GM19023 (cell line): ENCODE results near the gene GYPC.
"Not testable (repeated sequence)": the region's sequence is repeated elsewhere in the genome, so short reads cannot be mapped to it uniquely, and the experiment has no call there.

Experiments
- ATAC-seq: cut with Tn5 transposase; IDR thresholded peaks from one replicate; pipeline ENCODE4 v1.9.1; 2021; ENCODE audit warnings: mild to moderate bottlenecking, moderate library complexity; ENCODE audit not compliant: unreplicated experiment

GYPC gene

DNA sequence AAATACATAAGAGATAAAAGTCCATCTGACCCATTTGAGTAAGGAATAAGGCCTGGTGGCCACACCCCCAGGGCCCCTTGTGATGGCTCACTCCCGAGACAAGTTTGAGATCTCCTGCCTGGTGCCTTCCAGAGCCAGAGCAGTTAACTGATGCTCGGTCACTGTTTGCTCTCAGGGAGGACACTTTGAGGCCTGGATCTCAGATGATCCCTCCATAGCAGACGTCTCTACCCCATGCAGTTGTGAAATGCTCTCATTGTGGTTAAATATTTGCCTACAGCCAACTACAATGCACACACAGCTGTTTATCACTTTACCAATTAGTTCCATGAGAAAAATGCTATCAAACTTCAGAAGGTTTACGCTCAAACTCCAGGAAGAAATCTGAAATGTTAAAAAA is 12.3 kb downstream of the GYPC start:
- ATAC-seq: no peak

GRCh38 chr2:126669772-126670171 is 13.8 kb downstream of the GYPC start:
- no peak for ATAC-seq

- ATAC-seq: no peak
These were observed 15.5 kb downstream of the GYPC start for GRCh38 chr2:126671488-126671887.

GRCh38 chr2:126672980-126673605 is 17.1 kb downstream of the GYPC start:
- ATAC-seq: no peak

GRCh38 chr2:126674075-126674744 is 18.3 kb downstream of the GYPC start:
- ATAC-seq: no peak

DNA sequence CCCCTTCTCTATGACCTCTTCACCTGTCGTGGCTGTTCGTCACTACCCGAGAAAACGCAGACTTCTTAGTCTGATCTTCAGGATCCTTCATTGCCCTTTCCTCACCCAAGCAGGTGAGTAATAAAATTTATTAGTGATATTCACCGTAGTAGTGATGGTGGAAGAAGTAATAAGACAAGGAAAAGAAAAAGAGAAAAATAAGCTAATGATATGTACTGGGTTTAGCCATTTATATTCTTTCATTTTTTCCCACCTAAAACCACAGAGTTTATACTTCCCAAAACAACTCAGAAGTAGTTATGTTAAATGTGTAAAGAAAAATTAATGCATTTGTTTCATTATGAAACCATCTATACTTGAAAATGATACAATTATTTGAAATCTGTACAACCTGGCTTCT is 19.7 kb downstream of the GYPC start:
- no peak for ATAC-seq

GRCh38 chr2:126676221-126677175 is 20.5 kb downstream of the GYPC start:
- ATAC-seq: no peak

DNA sequence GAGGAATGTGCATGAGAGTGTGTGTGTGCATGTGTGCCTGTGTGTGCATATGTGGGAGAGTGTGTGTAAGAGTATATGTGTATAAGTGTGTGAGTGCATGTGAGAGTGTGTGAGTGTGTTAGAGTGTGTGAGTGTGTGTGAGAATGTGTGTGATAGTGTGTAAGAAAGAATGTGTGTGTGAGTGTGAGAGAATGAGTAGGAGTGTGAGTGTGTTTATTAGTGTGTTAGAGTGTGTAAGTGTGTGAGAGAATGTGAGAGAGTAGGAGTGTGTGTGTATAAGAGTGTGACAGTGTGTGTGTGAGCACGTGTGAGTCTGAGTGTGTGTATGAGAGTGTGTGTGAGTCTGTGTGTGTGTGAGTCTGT is 21.2 kb downstream of the GYPC start:
- ATAC-seq: no peak

DNA sequence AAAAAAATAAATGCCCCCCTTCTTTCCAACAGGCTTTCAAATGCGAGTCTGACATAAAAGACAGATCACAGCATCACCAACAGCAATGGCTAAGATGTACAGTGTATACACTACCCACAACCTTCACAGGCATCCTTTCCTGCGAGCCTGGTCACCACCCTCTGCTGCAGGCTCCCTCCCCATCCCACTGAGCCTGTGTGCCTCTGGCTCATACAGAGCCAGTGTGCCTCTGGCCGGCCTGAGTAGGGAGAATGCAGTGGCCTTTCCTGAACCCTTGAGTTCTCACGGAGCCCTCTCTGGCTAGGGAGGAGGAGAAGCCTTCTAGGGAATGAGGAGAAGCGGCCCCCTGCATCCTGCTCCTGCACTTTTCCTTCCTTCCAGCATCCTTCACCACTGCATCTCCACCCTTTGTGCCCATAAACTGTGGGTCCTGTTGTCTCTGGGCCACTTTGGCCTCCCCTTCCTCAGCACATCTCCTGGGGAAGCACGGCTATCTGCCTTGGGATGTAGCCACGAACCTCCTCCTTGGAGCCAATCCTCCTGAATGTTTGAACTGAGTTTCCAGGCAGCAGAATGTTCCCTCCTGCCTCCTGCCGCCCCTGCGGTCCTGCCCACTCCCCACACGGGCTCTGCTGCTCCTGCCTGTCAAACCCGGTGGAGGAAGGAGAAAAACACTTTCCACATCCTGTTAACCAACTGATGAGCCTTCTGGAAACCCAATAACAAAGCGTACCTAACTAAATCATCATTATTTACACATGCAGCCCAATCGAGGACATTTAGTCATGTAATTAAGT is 22.5 kb downstream of the GYPC start:
- ATAC-seq: no peak

DNA sequence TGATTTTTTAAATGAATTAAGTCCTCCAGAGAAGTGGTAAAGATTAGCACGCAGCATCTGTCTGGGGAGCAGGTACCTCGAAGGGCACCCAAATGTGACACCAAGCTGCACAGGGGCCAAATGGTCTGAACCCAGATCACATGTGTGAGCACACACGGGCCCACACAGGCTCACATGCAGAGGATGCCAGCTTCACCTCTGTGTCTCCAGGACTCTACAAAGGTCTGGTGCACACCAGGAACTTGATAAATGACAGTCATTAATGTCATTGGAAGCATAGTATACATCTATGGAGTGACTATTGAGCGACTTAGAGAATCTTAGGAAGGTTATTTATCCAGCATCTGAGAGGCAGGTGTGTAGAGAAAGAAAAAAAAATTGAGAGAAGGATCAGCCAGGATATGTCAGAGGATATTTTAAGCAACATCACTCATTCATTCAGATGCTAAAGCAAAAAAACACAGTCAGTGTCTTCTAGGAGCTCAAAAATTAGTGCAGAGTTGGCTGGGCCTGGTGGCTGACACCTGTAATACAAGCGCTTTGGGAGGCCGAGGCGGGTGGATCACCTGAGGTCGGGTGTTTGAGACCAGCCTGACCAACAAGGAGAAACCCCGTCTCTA is 23.2 kb downstream of the GYPC start:
- ATAC-seq: no peak

DNA sequence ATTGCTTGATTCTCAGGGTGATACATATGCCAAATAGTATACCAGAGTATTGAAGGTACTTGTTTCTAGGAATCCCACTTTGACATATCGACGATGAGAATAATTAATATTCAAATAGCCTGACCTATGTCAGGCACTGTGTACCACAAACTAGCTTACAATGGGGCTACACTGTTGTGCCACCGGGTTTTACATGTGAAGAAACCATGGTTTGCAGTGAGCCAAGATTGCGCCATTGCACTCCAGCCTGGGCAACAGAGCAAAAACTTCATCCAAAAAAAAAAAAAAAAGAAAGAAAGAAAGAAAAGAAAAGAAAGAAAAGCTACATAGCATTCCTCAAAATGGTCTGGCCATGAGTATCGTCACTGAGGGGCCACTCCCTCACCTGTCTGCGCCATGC is 25.5 kb downstream of the GYPC start:
- no peak for ATAC-seq

- no peak for ATAC-seq
These were observed 29.7 kb downstream of the GYPC start for GRCh38 chr2:126685629-126686028.

- ATAC-seq: no peak
These were observed 30.3 kb downstream of the GYPC start for GRCh38 chr2:126686286-126686685.

DNA sequence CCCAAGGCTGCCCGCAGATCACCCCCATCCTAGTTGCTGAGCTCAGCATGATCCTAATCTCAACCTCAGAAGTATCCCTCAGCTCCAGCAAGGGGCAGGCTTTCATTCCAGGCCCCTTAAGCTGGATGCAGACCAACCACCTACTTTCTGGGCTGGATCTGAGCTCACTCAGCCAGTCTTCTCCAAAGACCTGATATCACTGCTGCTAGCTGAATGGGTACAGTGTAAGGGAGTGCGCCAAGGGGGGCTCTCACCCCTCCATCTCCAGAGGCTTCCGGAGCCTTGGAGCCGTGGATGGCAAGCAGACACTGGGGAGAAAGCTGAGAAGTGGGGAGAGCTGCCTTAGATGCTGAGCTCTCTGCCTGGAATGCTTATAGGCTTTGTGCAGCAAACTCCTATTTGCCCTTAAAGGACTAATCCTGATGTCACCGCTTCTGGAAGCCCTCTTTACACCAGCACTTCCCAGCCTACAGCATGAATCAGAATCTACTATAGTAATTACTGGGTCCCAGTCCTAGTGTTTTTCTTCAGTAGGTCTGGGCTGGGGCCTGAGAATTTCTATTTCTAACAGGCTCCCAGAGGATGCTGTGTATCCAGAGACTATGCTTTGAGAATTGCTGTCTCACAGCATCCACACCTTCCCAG is 31.0 kb downstream of the GYPC start:
- ATAC-seq: no peak

- ATAC-seq: no peak
These were observed 31.5 kb downstream of the GYPC start for GRCh38 chr2:126687503-126687902.

GRCh38 chr2:126688594-126688993 is 32.6 kb downstream of the GYPC start:
- ATAC-seq: not testable (repeated sequence)

DNA sequence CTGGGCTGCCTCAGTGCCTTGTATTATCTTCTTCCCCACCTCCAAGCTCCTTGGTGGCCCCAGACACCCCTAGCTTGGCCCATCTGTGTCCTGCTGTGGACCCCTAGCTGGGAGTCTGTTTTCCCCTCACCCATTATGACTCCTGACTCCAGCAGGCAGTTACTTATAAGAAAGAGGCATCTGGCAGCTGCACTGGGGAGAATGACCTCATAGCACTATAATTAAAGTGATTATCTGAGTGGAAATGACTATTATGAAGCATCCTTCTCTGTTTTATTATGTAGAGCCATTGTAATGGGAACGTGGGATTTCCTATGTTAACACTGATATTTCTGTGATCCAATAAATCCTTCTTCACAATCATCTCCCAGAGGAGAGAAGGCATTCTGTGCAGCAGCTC is 36.3 kb downstream of the GYPC start:
- not testable (repeated sequence) for ATAC-seq

GRCh38 chr2:126692934-126693592 is 37.1 kb downstream of the GYPC start:
- ATAC-seq: not testable (repeated sequence)
